NB4 (cell line): ENCODE measurements around the gene AKAP5.

Experiments
- CTCF ChIP-seq: IDR thresholded peaks from one replicate; pipeline ENCODE4 v1.5.1; 2012; ENCODE audit warnings: low read depth, low read length
- POLR2A ChIP-seq: IDR thresholded peaks from 2 replicates; pipeline ENCODE4 v1.6.1; 2011; ENCODE audit warnings: mild to moderate bottlenecking; ENCODE audit not compliant: insufficient read length; ENCODE audit errors: extremely low read depth

GRCh38 chr14:64444140-64444539 is 21.2 kb upstream of the AKAP5 start:
- TF ChIP-seq CTCF (no peak), POLR2A (no peak)
